Gastrocnemius medialis (tissue), 4 donors: Measurements from ENCODE around the gene ARTN.

Experiments used
- POLR2A ChIP-seq, 2 donors: fragments of 450-650 bp; IDR thresholded peaks; one replicate each; pipeline ENCODE4 v1.6.1; 2017; ENCODE audit warnings: antibody characterized with exemption in 2 of 2, mild to moderate bottlenecking in 2 of 2, moderate library complexity in 2 of 2
- TF ChIP-seq, protein P1 (sequence below), 5 experiments: fragments of 450-650 bp in 3 of 5; fragments of 200-600 bp in 2 of 5; sonication (generic) in 2 of 5; IDR thresholded peaks in 4 of 5; conservative IDR thresholded peaks in 1 of 5; 1 replicate in 4 of 5; 2 replicates in 1 of 5; pipeline ENCODE4 v1.5.1; 2016 to 2019; ENCODE audit warnings: antibody characterized with exemption in 5 of 5, mild to moderate bottlenecking in 3 of 5, moderate library complexity in 3 of 5

DNA sequence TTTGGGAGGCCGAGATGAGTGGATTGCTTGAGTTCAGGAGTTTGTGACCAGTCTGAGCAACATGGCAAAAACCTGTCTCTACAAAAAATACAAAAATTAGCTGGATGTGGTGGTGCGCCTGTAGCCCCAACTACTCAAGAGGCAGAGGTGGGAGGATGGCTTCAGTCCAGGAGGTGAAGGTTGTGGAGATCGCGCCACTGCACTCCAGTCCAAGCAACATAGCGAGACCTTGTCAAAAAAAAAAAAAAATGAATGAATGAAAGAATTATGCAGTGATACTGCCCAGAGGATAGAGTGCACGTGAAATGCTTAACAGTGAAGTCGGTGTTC is 35.8 kb downstream of the ARTN start:
- TF ChIP-seq POLR2A (IDR thresholded peaks at IDR 0.05): no peak
- TF ChIP-seq, protein P1, sequence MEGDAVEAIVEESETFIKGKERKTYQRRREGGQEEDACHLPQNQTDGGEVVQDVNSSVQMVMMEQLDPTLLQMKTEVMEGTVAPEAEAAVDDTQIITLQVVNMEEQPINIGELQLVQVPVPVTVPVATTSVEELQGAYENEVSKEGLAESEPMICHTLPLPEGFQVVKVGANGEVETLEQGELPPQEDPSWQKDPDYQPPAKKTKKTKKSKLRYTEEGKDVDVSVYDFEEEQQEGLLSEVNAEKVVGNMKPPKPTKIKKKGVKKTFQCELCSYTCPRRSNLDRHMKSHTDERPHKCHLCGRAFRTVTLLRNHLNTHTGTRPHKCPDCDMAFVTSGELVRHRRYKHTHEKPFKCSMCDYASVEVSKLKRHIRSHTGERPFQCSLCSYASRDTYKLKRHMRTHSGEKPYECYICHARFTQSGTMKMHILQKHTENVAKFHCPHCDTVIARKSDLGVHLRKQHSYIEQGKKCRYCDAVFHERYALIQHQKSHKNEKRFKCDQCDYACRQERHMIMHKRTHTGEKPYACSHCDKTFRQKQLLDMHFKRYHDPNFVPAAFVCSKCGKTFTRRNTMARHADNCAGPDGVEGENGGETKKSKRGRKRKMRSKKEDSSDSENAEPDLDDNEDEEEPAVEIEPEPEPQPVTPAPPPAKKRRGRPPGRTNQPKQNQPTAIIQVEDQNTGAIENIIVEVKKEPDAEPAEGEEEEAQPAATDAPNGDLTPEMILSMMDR (IDR thresholded peaks at IDR 0.05 in 4 of 5, conservative IDR thresholded peaks at IDR 0.05 in 1 of 5): no peak
